OCI-LY7 (cell line): ENCODE results near the gene FNBP1. TPM values are rescaled to one million over a fixed set of nuclear protein-coding genes. Genes with fewer than 3 reads are reported as not detected.
"Not testable (repeated sequence)": the region's sequence is repeated elsewhere in the genome, so short reads cannot be mapped to it uniquely, and the experiment has no call there.

Experiments used
- BruUV-seq: library from RNA; stranded (reverse); fragments of 400-500 nt; replicated peaks from 2 replicates; lab custom pipeline; 2021; lab: Mats Ljungman, UMichigan
- CTCF ChIA-PET: fragments of 300-600 bp; sonication (Branson Sonifier 250); formaldehyde crosslinking; loops from one replicate; lab custom pipeline; 2022; ENCODE audit warnings: antibody characterized with exemption; ENCODE audit not compliant: unreplicated experiment; lab: Charles Lee
- POLR2A ChIA-PET: fragments of 300-600 bp; sonication (Branson Sonifier 250); formaldehyde crosslinking; loops from one replicate; lab custom pipeline; 2022; ENCODE audit warnings: antibody characterized with exemption; lab: Charles Lee
- DNase-seq: peaks from one replicate; pipeline ENCODE4 v3.0.0-alpha.2; 2015; ENCODE audit warnings: low spot score
- H2AFZ ChIP-seq: fragments of 200-600 bp; sonication (generic), shearing (Covaris generic); 2 replicates; pipeline ENCODE4 v1.6.1; 2014; ENCODE audit warnings: mild to moderate bottlenecking, antibody characterized with exemption, low read length, moderate library complexity
- H3K27ac ChIP-seq: fragments of 200-600 bp; sonication (generic); 2 replicates; pipeline ENCODE4 v1.5.1; 2014; ENCODE audit warnings: mixed run types, low read depth, mild to moderate bottlenecking, moderate library complexity, low read length, inconsistent platforms; ENCODE audit not compliant: poor library complexity, severe bottlenecking
- H3K36me3 ChIP-seq: fragments of 200-600 bp; sonication (generic); 2 replicates; pipeline ENCODE4 v1.6.1; 2014; ENCODE audit warnings: mild to moderate bottlenecking, antibody characterized with exemption, low read length, moderate library complexity, mixed read lengths; ENCODE audit not compliant: insufficient read depth
- H3K4me1 ChIP-seq: fragments of 200-600 bp; sonication (generic); 2 replicates; pipeline ENCODE4 v1.5.1; 2014; ENCODE audit warnings: mild to moderate bottlenecking, low read length; ENCODE audit not compliant: insufficient read depth, poor library complexity, severe bottlenecking
- H3K4me2 ChIP-seq: fragments of 200-600 bp; sonication (generic); 2 replicates; pipeline ENCODE4 v1.6.1; 2014; ENCODE audit warnings: mild to moderate bottlenecking, low read length
- H3K4me3 ChIP-seq: fragments of 200-600 bp; sonication (generic); 2 replicates; pipeline ENCODE4 v1.5.1; 2014; ENCODE audit warnings: mild to moderate bottlenecking, low read depth, low read length; ENCODE audit not compliant: poor library complexity, severe bottlenecking
- H3K79me2 ChIP-seq: fragments of 200-600 bp; sonication (generic); 2 replicates; pipeline ENCODE4 v1.6.1; 2016; ENCODE audit warnings: low read depth, mild to moderate bottlenecking, low read length, moderate library complexity, mixed read lengths; ENCODE audit not compliant: insufficient read depth
- H3K9me2 ChIP-seq: fragments of 200-600 bp; sonication (generic); 2 replicates; pipeline ENCODE4 v1.6.1; 2016; ENCODE audit warnings: mild to moderate bottlenecking, low read length, mixed read lengths; ENCODE audit not compliant: insufficient read depth
- H3K9me3 ChIP-seq: fragments of 200-600 bp; sonication (generic); 2 replicates; pipeline ENCODE4 v1.6.1; 2014; ENCODE audit warnings: mild to moderate bottlenecking, mixed run types, low read length, mixed read lengths
- H4K20me1 ChIP-seq: fragments of 200-600 bp; sonication (generic); 2 replicates; pipeline ENCODE4 v1.6.1; 2014; ENCODE audit warnings: mild to moderate bottlenecking, antibody characterized with exemption, low read length, moderate library complexity, mixed read lengths; ENCODE audit not compliant: insufficient read depth
- CTCF ChIP-seq: fragments of 200-600 bp; sonication (generic); conservative IDR thresholded peaks from 2 replicates; pipeline ENCODE4 v1.5.1; 2014; ENCODE audit warnings: mild to moderate bottlenecking, antibody characterized with exemption, low read length, moderate library complexity, mixed read lengths
- EZH2phosphoT487 ChIP-seq: fragments of 200-600 bp; sonication (generic); IDR thresholded peaks from 2 replicates; pipeline ENCODE4 v1.6.1; 2018; ENCODE audit warnings: low read depth, borderline replicate concordance, mild to moderate bottlenecking, mixed run types, antibody characterized with exemption, low read length, moderate library complexity, mixed read lengths
- intact Hi-C: fragments of 100-400 bp; cut with micrococcal nuclease; formaldehyde crosslinking; loops from one replicate; pipeline ENCODE4 v1.10.0; 2022; ENCODE audit not compliant: unreplicated experiment
- total RNA-seq, 2 experiments: library from RNA; depleted of rRNA in 1 of 2; stranded (reverse); fragments of >200 nt in 1 of 2; shearing (Covaris generic) in 1 of 2; gene quantifications; 2 replicates each; pipeline ENCODE4 v1.2.3, GENCODE V29; 2014 to 2022

FNBP1 gene
- total RNA-seq, 2 experiments from 2014 or later: 93.3 to 164 TPM

GRCh38 chr9:129983891-129984290 lies 59.1 kb downstream of the FNBP1 start:
- no peaks in the 10 kb centered on the region for H4K20me1 ChIP-seq
- no peak overlapping the region for H3K27ac ChIP-seq
- H3K9me2 ChIP-seq: no peaks in the 10 kb centered on the region
- H3K4me3 ChIP-seq: no peak overlapping the region
- peaks cover 37% of the 10 kb centered on the region for H3K4me1 ChIP-seq
- no peak overlapping the region for H3K4me2 ChIP-seq
- no peak for TF ChIP-seq EZH2phosphoT487
- TF ChIP-seq CTCF: no peak
- no peak for DNase-seq
- CTCF ChIA-PET: no interaction called here
- BruUV-seq: no TSS peak
- no peak overlapping the region for H2AFZ ChIP-seq
- H3K36me3 ChIP-seq: peaks cover 67% of the 10 kb centered on the region
- H3K79me2 ChIP-seq: peaks cover 95% of the 10 kb centered on the region
- intact Hi-C loops: no loop called here
- POLR2A ChIA-PET: interaction anchor here (0.6 kb wide), 1 partner anchor 45 kb away, joined by 3 read pairs; no protein-coding TSS in a partner anchor
- H3K9me3 ChIP-seq: peaks cover 23% of the 10 kb centered on the region

- CTCF ChIA-PET: no interaction called here
- TF ChIP-seq CTCF (no peak), EZH2phosphoT487 (no peak)
- no TSS peak for BruUV-seq
- no peak overlapping the region for H3K4me2 ChIP-seq
- no peak overlapping the region for H3K4me3 ChIP-seq
- H3K4me1 ChIP-seq: peaks cover 11% of the 10 kb centered on the region
- H3K9me3 ChIP-seq: peaks cover 23% of the 10 kb centered on the region
- no peaks in the 10 kb centered on the region for H4K20me1 ChIP-seq
- no peaks in the 10 kb centered on the region for H3K9me2 ChIP-seq
- POLR2A ChIA-PET: interaction anchor here (0.7 kb wide), 1 partner anchor 17 kb away, joined by 4 read pairs; no protein-coding TSS in a partner anchor
- no peak for DNase-seq
- intact Hi-C loops: no loop called here
- H3K27ac ChIP-seq: no peak overlapping the region
- peaks cover 91% of the 10 kb centered on the region for H3K36me3 ChIP-seq
- no peak overlapping the region for H2AFZ ChIP-seq
- peaks cover 74% of the 10 kb centered on the region for H3K79me2 ChIP-seq
Observed at GRCh38 chr9:129981180-129981907, 61.6 kb downstream of the FNBP1 start.

GRCh38 chr9:129980224-129980623 lies 62.8 kb downstream of the FNBP1 start:
- H3K4me3 ChIP-seq, H3K4me1 ChIP-seq: not testable (repeated sequence)
- peaks cover 88% of the 10 kb centered on the region for H3K36me3 ChIP-seq

More at GRCh38 chr9:129980224-129980623, 62.8 kb downstream of the FNBP1 start:
- H3K9me2 ChIP-seq, CTCF ChIA-PET, H3K27ac ChIP-seq, H2AFZ ChIP-seq, H4K20me1 ChIP-seq, intact Hi-C loops, POLR2A ChIA-PET, H3K4me2 ChIP-seq, DNase-seq, BruUV-seq: not testable (repeated sequence)
- peaks cover 20% of the 10 kb centered on the region for H3K9me3 ChIP-seq
- H3K79me2 ChIP-seq: peaks cover 63% of the 10 kb centered on the region
